Choroid plexus epithelial cell (primary cell): ENCODE data around the gene LNX1.

ENCODE experiments used
- DNase-seq: peaks from one replicate; pipeline ENCODE4 v3.0.0-alpha.2; 2010; ENCODE audit warnings: low read depth
- H3K4me3 ChIP-seq: 2 replicates; pipeline ENCODE4 v1.5.1; 2011; ENCODE audit warnings: low read depth, mild to moderate bottlenecking, control low read depth, low read length, moderate library complexity
- CTCF ChIP-seq: conservative IDR thresholded peaks from 2 replicates; pipeline ENCODE4 v1.5.1; 2011; ENCODE audit warnings: low read depth, mild to moderate bottlenecking, control low read depth, inconsistent platforms, low read length, moderate library complexity

LNX1 gene

GRCh38 chr4:53617101-53617680, 25.9 kb upstream of the LNX1 start:
- TF ChIP-seq CTCF: no peak
- DNase-seq: no peak

GRCh38 chr4:53616219-53616618, 24.9 kb upstream of the LNX1 start:
- no peak for TF ChIP-seq CTCF
- no peak overlapping the region for H3K4me3 ChIP-seq
- no peak for DNase-seq

More at GRCh38 chr4:53617101-53617680, 25.9 kb upstream of the LNX1 start:
- H3K4me3 ChIP-seq: no peak overlapping the region

- DNase-seq: no peak
- TF ChIP-seq CTCF: peak; percentile 37
- no peak overlapping the region for H3K4me3 ChIP-seq
Observed at GRCh38 chr4:53614591-53614990, 23.3 kb upstream of the LNX1 start.

DNA sequence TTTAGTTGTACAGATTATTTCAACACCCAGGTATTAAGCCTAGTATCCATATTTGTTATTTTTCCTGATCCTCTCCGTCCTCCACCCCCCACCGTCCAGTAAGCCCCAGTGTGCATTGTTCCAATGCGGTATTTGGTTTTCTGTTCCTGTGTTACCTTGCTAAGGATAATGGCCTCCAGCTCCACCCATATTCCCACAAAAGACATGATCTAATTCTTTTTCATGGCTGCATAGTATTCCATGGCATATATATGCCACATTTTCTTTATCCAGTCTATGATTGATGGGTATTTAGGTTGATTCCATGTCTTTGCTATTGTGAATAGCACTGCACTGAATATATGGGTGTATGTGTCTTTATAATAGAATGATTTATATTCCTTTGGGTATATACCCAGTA, 22.1 kb upstream of the LNX1 start:
- TF ChIP-seq CTCF: no peak
- H3K4me3 ChIP-seq: no peak overlapping the region
- DNase-seq: no peak

GRCh38 chr4:53608649-53609048, 17.4 kb upstream of the LNX1 start:
- TF ChIP-seq CTCF: no peak
- DNase-seq: no peak

GRCh38 chr4:53608242-53608641, 17.0 kb upstream of the LNX1 start:
- no peak for DNase-seq
- TF ChIP-seq CTCF: no peak
- no peak overlapping the region for H3K4me3 ChIP-seq

More at GRCh38 chr4:53608649-53609048, 17.4 kb upstream of the LNX1 start:
- no peak overlapping the region for H3K4me3 ChIP-seq

- TF ChIP-seq CTCF: no peak
- H3K4me3 ChIP-seq: no peak overlapping the region
- peak; percentile 74 for DNase-seq
Observed at GRCh38 chr4:53605783-53606182, 14.5 kb upstream of the LNX1 start.
